Gastroesophageal sphincter (tissue), 3 donors: ENCODE measurements around the gene KCNAB1.

Experiments used
- CTCF ChIP-seq, 4 experiments: fragments of 200-600 bp in 2 of 4; fragments of 450-650 bp in 2 of 4; sonication (generic) in 1 of 4; IDR thresholded peaks; one replicate each; pipeline ENCODE4 v1.5.1; 2017 to 2019; ENCODE audit warnings: antibody characterized with exemption in 4 of 4, mild to moderate bottlenecking in 2 of 4, moderate library complexity in 2 of 4
- POLR2A ChIP-seq, 2 donors: fragments of 450-650 bp; IDR thresholded peaks; one replicate each; pipeline ENCODE4 v1.6.1; 2017; ENCODE audit warnings: antibody characterized with exemption in 2 of 2, mild to moderate bottlenecking in 2 of 2, moderate library complexity in 1 of 2
- POLR2AphosphoS5 ChIP-seq: sonication (generic); formaldehyde crosslinking; IDR thresholded peaks from one replicate; pipeline ENCODE4 v1.6.1; 2017; ENCODE audit warnings: antibody characterized with exemption

- TF ChIP-seq POLR2A (IDR thresholded peaks at IDR 0.05) (no peak), CTCF (IDR thresholded peaks at IDR 0.05) (no peak), POLR2AphosphoS5 (no peak)
Measured at GRCh38 chr3:156527060-156527459, 406.7 kb downstream of the KCNAB1 start.
